RWPE2 (cell line): ENCODE results near the gene CORO7.

Experiments used
- ATAC-seq: fragments of 200-7000 bp; cut with Tn5 transposase; 3 replicates; pipeline ENCODE4 v1.9.1; 2021; ENCODE audit warnings: low read depth
- DNase-seq: peaks from one replicate; pipeline ENCODE4 v3.0.0-alpha.2; 2020; ENCODE audit warnings: low spot score
- H3K27ac ChIP-seq: fragments of 450-650 bp; 2 replicates; pipeline ENCODE4 v1.5.1; 2017; ENCODE audit warnings: mild to moderate bottlenecking; ENCODE audit not compliant: poor library complexity, severe bottlenecking
- H3K27me3 ChIP-seq: fragments of 250-450 bp; sonication (Bioruptor Pico); 2 replicates; pipeline ENCODE4 v1.5.1; 2021; ENCODE audit warnings: mild to moderate bottlenecking, moderate library complexity; ENCODE audit not compliant: insufficient read depth, poor library complexity, severe bottlenecking
- H3K36me3 ChIP-seq: fragments of 250-450 bp; sonication (Bioruptor Pico); 2 replicates; pipeline ENCODE4 v1.5.1; 2020; ENCODE audit warnings: low read depth, mild to moderate bottlenecking, moderate library complexity
- H3K4me1 ChIP-seq: fragments of 250-450 bp; sonication (Bioruptor Pico); 2 replicates; pipeline ENCODE4 v1.5.1; 2021; ENCODE audit warnings: mild to moderate bottlenecking, moderate library complexity; ENCODE audit not compliant: insufficient read depth, poor library complexity, severe bottlenecking
- H3K4me3 ChIP-seq: fragments of 250-450 bp; sonication (Bioruptor Pico); 2 replicates; pipeline ENCODE4 v1.5.1; 2021; ENCODE audit warnings: mild to moderate bottlenecking, moderate library complexity; ENCODE audit not compliant: severe bottlenecking
- H3K9me3 ChIP-seq: fragments of 250-450 bp; sonication (Bioruptor Pico); 2 replicates; pipeline ENCODE4 v1.5.1; 2021; ENCODE audit warnings: mild to moderate bottlenecking, moderate library complexity; ENCODE audit not compliant: severe bottlenecking
- TF ChIP-seq, protein P1 (sequence below): fragments of 450-650 bp; IDR thresholded peaks from one replicate; pipeline ENCODE4 v1.5.1; 2017; ENCODE audit warnings: mild to moderate bottlenecking, moderate library complexity; ENCODE audit not compliant: poor library complexity, severe bottlenecking

Gene CORO7

GRCh38 chr16:4403133-4403949 lies 13.1 kb downstream of the CORO7 start:
- Histone ChIP-seq H3K4me3 (no peak overlapping the region), H3K4me1 (peaks cover 2% of the 10 kb centered on the region), H3K36me3 (peaks cover 22% of the 10 kb centered on the region), H3K27me3 (no peaks in the 10 kb centered on the region), H3K9me3 (no peaks in the 10 kb centered on the region), H3K27ac (no peak overlapping the region)
- TF ChIP-seq, protein P1, sequence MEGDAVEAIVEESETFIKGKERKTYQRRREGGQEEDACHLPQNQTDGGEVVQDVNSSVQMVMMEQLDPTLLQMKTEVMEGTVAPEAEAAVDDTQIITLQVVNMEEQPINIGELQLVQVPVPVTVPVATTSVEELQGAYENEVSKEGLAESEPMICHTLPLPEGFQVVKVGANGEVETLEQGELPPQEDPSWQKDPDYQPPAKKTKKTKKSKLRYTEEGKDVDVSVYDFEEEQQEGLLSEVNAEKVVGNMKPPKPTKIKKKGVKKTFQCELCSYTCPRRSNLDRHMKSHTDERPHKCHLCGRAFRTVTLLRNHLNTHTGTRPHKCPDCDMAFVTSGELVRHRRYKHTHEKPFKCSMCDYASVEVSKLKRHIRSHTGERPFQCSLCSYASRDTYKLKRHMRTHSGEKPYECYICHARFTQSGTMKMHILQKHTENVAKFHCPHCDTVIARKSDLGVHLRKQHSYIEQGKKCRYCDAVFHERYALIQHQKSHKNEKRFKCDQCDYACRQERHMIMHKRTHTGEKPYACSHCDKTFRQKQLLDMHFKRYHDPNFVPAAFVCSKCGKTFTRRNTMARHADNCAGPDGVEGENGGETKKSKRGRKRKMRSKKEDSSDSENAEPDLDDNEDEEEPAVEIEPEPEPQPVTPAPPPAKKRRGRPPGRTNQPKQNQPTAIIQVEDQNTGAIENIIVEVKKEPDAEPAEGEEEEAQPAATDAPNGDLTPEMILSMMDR, result no peak
- no peak for DNase-seq
- no peak for ATAC-seq

GRCh38 chr16:4402439-4403132 lies 13.8 kb downstream of the CORO7 start:
- ATAC-seq, result peak; percentile 92

DNA sequence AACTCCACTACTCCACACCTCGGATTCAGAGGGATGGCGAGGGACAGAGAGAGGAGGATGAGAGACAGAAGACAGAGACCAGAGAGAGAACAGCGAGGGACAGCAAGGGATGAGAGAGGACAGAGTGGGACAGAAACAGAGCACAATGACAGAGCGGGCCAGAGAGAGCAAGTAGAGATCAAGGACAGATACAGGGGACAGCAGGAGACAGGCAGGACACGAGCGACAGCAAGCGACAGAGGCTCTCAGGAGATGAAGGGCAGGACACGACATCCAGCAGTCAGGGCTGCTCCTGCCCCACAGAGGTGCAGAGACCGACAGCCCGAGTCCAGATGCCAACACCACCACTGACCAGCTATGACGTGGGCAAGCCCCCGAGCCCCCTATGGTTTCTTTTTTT lies 14.9 kb downstream of the CORO7 start:
- no peaks in the 10 kb centered on the region for H3K9me3 ChIP-seq
- no peaks in the 10 kb centered on the region for H3K27me3 ChIP-seq
- DNase-seq (no peak), ATAC-seq (no peak)
- peaks cover 17% of the 10 kb centered on the region for H3K36me3 ChIP-seq
- no peak overlapping the region for H3K4me3 ChIP-seq
- TF ChIP-seq, protein P1, result no peak
- H3K27ac ChIP-seq, result no peak overlapping the region
- no peaks in the 10 kb centered on the region for H3K4me1 ChIP-seq

More at GRCh38 chr16:4402439-4403132, 13.8 kb downstream of the CORO7 start:
- no peak overlapping the region for H3K27ac ChIP-seq
- H3K36me3 ChIP-seq, result peaks cover 24% of the 10 kb centered on the region
- H3K4me3 ChIP-seq, result no peak overlapping the region
- TF ChIP-seq, protein P1, result peak; percentile 95
- no peaks in the 10 kb centered on the region for H3K27me3 ChIP-seq
- H3K4me1 ChIP-seq, result no peaks in the 10 kb centered on the region
- peak; percentile 75 for DNase-seq
- H3K9me3 ChIP-seq, result no peaks in the 10 kb centered on the region

DNA sequence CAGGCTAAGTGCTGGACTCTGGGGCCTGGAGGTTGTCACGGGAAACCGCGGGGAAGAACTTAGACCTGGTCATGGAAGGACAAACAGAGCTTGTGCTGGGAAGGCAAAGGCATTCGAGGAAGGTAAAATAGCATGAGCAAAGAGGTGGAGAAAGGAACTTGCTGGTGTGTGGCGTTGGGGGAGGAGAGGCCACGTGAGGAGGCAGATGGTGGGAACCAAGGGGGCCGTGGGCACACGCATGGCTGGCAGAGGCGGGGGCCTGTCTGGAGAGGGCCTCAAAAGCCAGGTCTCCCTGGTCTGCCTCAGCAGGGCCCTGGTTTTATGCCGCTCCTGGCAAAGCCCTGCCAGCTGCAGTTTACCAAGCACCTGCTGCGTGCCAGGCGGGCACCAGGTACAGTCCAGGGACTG lies 15.3 kb downstream of the CORO7 start:
- Histone ChIP-seq H3K4me3 (no peak overlapping the region), H3K9me3 (no peaks in the 10 kb centered on the region), H3K27me3 (no peaks in the 10 kb centered on the region), H3K27ac (no peak overlapping the region), H3K36me3 (peaks cover 13% of the 10 kb centered on the region), H3K4me1 (no peaks in the 10 kb centered on the region)
- DNase-seq (no peak), ATAC-seq (no peak)
- TF ChIP-seq, protein P1, result no peak
